ENCODE results near the gene ERCC6L.

ERCC6L gene

GRCh38 chrX:72165551-72165950, 73.3 kb downstream of the ERCC6L start:
- DNase-seq, result no peak

GRCh38 chrX:72159769-72160168, 79.1 kb downstream of the ERCC6L start:
- no peak for DNase-seq

- DNase-seq, result no peak
These were observed 80.1 kb downstream of the ERCC6L start for GRCh38 chrX:72158773-72159172.

Data from bone marrow (tissue), 2 donors.